ENCODE results near the gene CAV2. TPM values are rescaled to one million over a fixed set of nuclear protein-coding genes. Genes with fewer than 3 reads are reported as not detected.

The CAV2 gene
- total and polyA plus RNA-seq, 9 of the 15 experiments (the other 6 are each of a cell fraction or from before 2014, with no cell fraction given) = 16.1 to 137 (median 38.3) TPM

GRCh38 chr7:116525298-116525912 is 25.9 kb downstream of the CAV2 start:
- POLR2A ChIA-PET = interaction anchor here (0.5 to 2.1 kb wide), 5 partner anchors 14 to 314 kb away, joined by 3 to 8 read pairs (median 4); partner anchors contain the start of genes CAV2 and TES
- in situ Hi-C loops (cut with MboI) = no loop called here
- FAIRE-seq (no peak), DNase-seq (ENCODE audit: extremely low read depth in 1 of 4, low spot score in 3 of 4) (peak; percentile 45 to 56 (median 46)), ATAC-seq (peak; percentile 63)
- Histone ChIP-seq H3K4me1 (replicated peaks in 1 of 2; ENCODE audit: control insufficient read depth in 2 of 2, insufficient read depth in 2 of 2, low read length in 2 of 2) (peaks cover 21 to 24% of the 10 kb centered on the region in 2 experiments), H3K9ac (ENCODE audit: insufficient read depth in 1 of 2, low read depth in 2 of 2, low read length in 2 of 2) (peak overlapping the region; percentile 45 to 89; a peak in 3 of 4 replicates), H3K27ac (ENCODE audit: extremely low read depth, low read depth, low read length) (no peak overlapping the region), H2AFZ (ENCODE audit: low read depth, low read length) (peak overlapping the region; percentile 93), H4K20me1 (replicated peaks; ENCODE audit: control insufficient read depth, insufficient read depth, low read length) (no peaks in the 10 kb centered on the region), H3K9me3 (replicated peaks; ENCODE audit: control insufficient read depth, insufficient read depth, low read depth, low read length) (no peaks in the 10 kb centered on the region), H3K79me2 (ENCODE audit: control insufficient read depth, insufficient read depth, low read length) (no peaks in the 10 kb centered on the region), H3K9me1 (ENCODE audit: control insufficient read depth, insufficient read depth, low read length) (no peaks in the 10 kb centered on the region), H3K36me3 (ENCODE audit: control insufficient read depth, insufficient read depth, low read length) (no peaks in the 10 kb centered on the region), H3K4me3 (peak overlapping the region; percentile 50), H3K27me3 (ENCODE audit: control insufficient read depth in 2 of 2, insufficient read depth in 2 of 2, low read length in 2 of 2) (peaks cover 0 to 5% of the 10 kb centered on the region in 2 experiments; a peak in 2 of 5 replicates), H3K4me2 (ENCODE audit: insufficient read depth, low read length) (peak overlapping the region; percentile 98)
- intact Hi-C loops (cut with micrococcal nuclease) = loop anchor here (2.0 kb wide), 1 partner anchor 25 kb away; no protein-coding TSS in a partner anchor
- CTCF ChIA-PET (ENCODE audit: low intra/inter-chr PET ratio) = interaction anchor here (0.6 to 1.4 kb wide), 7 partner anchors 64 to 359 kb away, joined by 3 to 9 read pairs (median 4); no protein-coding TSS in a partner anchor
- 6% methylated on average over 36 of the region's 36 CpGs for WGBS (ENCODE audit: insufficient coverage, low coverage, missing lambda C conversion rate)
- BruUV-seq (replicated peaks) = no TSS peak
- TF ChIP-seq STAG1 (CRISPR knock-in tag; IDR thresholded peaks at IDR 0.05; ENCODE audit: borderline replicate concordance) = peak; percentile 36; the same call in 1 of the 2 replicates
- TF ChIP-seq, protein P1, sequence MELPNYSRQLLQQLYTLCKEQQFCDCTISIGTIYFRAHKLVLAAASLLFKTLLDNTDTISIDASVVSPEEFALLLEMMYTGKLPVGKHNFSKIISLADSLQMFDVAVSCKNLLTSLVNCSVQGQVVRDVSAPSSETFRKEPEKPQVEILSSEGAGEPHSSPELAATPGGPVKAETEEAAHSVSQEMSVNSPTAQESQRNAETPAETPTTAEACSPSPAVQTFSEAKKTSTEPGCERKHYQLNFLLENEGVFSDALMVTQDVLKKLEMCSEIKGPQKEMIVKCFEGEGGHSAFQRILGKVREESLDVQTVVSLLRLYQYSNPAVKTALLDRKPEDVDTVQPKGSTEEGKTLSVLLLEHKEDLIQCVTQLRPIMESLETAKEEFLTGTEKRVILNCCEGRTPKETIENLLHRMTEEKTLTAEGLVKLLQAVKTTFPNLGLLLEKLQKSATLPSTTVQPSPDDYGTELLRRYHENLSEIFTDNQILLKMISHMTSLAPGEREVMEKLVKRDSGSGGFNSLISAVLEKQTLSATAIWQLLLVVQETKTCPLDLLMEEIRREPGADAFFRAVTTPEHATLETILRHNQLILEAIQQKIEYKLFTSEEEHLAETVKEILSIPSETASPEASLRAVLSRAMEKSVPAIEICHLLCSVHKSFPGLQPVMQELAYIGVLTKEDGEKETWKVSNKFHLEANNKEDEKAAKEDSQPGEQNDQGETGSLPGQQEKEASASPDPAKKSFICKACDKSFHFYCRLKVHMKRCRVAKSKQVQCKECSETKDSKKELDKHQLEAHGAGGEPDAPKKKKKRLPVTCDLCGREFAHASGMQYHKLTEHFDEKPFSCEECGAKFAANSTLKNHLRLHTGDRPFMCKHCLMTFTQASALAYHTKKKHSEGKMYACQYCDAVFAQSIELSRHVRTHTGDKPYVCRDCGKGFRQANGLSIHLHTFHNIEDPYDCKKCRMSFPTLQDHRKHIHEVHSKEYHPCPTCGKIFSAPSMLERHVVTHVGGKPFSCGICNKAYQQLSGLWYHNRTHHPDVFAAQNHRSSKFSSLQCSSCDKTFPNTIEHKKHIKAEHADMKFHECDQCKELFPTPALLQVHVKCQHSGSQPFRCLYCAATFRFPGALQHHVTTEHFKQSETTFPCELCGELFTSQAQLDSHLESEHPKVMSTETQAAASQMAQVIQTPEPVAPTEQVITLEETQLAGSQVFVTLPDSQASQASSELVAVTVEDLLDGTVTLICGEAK (IDR thresholded peaks at IDR 0.05) = peak; percentile 42; the same call in 1 of the 2 replicates
- TF ChIP-seq, protein P1 (CRISPR knock-in tag; IDR thresholded peaks at IDR 0.05) = no peak
- no peak for TF ChIP-seq ETS2 (tag; IDR thresholded peaks at IDR 0.05; ENCODE audit: borderline replicate concordance, poor library complexity, severe bottlenecking)
- TF ChIP-seq HNRNPK (IDR thresholded peaks at IDR 0.05; ENCODE audit: low read depth, low read length, poor library complexity, severe bottlenecking) = no peak
- 0 out of 2 replicates have a peak, but pooled peaks have one; percentile 42 for TF ChIP-seq GABPB1 (CRISPR knock-in tag; IDR thresholded peaks at IDR 0.05)
- no peak for TF ChIP-seq ESRRB (CRISPR knock-in tag; IDR thresholded peaks at IDR 0.05; ENCODE audit: borderline replicate concordance)
- TF ChIP-seq USF2 (CRISPR knock-in tag; IDR thresholded peaks at IDR 0.05) = no peak
- TF ChIP-seq, protein P2, sequence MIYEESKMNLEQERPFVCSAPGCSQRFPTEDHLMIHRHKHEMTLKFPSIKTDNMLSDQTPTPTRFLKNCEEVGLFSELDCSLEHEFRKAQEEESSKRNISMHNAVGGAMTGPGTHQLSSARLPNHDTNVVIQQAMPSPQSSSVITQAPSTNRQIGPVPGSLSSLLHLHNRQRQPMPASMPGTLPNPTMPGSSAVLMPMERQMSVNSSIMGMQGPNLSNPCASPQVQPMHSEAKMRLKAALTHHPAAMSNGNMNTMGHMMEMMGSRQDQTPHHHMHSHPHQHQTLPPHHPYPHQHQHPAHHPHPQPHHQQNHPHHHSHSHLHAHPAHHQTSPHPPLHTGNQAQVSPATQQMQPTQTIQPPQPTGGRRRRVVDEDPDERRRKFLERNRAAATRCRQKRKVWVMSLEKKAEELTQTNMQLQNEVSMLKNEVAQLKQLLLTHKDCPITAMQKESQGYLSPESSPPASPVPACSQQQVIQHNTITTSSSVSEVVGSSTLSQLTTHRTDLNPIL (CRISPR knock-in tag; IDR thresholded peaks at IDR 0.05) = no peak

Measured in K562 (cell line).